Kidney (tissue), 14 donors: Measurements from ENCODE around the gene OR2A25. TPM values are rescaled to one million over a fixed set of nuclear protein-coding genes. Genes with fewer than 3 reads are reported as not detected.

Source experiments
- DNase-seq, 5 donors: peaks; one replicate each; pipeline ENCODE4 v3.0.0-alpha.2; 2013 to 2020
- FAIRE-seq: peaks from 2 replicates; lab custom pipeline; 2012; peaks lifted over from hg19 to GRCh38; lab: Jason Lieb, UNC
- H3K27ac ChIP-seq, 2 donors: one replicate each; pipeline ENCODE4 v1.7.0; 2013; ENCODE audit warnings: low read depth in 2 of 2, low read length in 2 of 2, inconsistent platforms in 1 of 2
- H3K27me3 ChIP-seq: one replicate; pipeline ENCODE4 v1.7.1; 2013; ENCODE audit warnings: low read length, inconsistent platforms; ENCODE audit not compliant: control insufficient read depth, insufficient read depth
- H3K36me3 ChIP-seq, 3 donors: one replicate each; pipeline versions ENCODE4 v1.7.0 to v1.7.1; 2013; ENCODE audit warnings: low read length in 3 of 3, control low read depth in 1 of 3, inconsistent platforms in 1 of 3; ENCODE audit not compliant: insufficient read depth in 3 of 3, control insufficient read depth in 2 of 3
- H3K4me1 ChIP-seq, 3 donors: one replicate each; pipeline versions ENCODE4 v1.7.0 to v1.7.1; 2013; ENCODE audit warnings: low read length in 3 of 3, inconsistent platforms in 1 of 3, low read depth in 1 of 3; ENCODE audit not compliant: control insufficient read depth in 2 of 3, insufficient read depth in 2 of 3
- H3K4me3 ChIP-seq, 3 donors: one replicate each; pipeline versions ENCODE4 v1.7.0 to v1.8.1; 2013; ENCODE audit warnings: low read length in 3 of 3, control low read depth in 1 of 3, inconsistent platforms in 1 of 3
- H3K9ac ChIP-seq, 3 donors: one replicate each; pipeline versions ENCODE4 v1.7.0 to v1.7.1; 2013; ENCODE audit warnings: low read length in 3 of 3, control low read depth in 1 of 3, inconsistent platforms in 1 of 3
- H3K9me3 ChIP-seq, 3 donors: one replicate each; pipeline versions ENCODE4 v1.7.0 to v1.7.1; 2013; ENCODE audit warnings: low read length in 3 of 3, control low read depth in 1 of 3, inconsistent platforms in 1 of 3; ENCODE audit not compliant: control insufficient read depth in 2 of 3, insufficient read depth in 1 of 3
- intact Hi-C: fragments of 100-400 bp; cut with DNase I; formaldehyde crosslinking; loops from one replicate; pipeline ENCODE4 v1.11.1; 2022
- polyA plus RNA-seq: library from polyadenylated mRNA; stranded (reverse); fragments of 350-450 nt; fragmentation: Illumina TruSeq; extraction: RNeasy Lipid Tissue Mini Kit (QIAGEN cat#74804); gene quantifications from one replicate; pipeline ENCODE4 v1.2.3, GENCODE V29; 2014; ENCODE audit warnings: low read depth, low replicate concordance; ENCODE audit not compliant: insufficient read depth
- total RNA-seq: library from RNA; stranded (reverse); fragmentation: NEBNext Ultra II Directional; extraction: Animal tissue kit (Norgen Biotek cat#: 25700); gene quantifications from one replicate; pipeline ENCODE4 v1.2.1, GENCODE V29; 2021
- TF ChIP-seq, protein P1 (sequence below): IDR thresholded peaks from 3 replicates; pipeline ENCODE4 v1.5.1; 2012; ENCODE audit warnings: mild to moderate bottlenecking, moderate library complexity, borderline replicate concordance; ENCODE audit not compliant: insufficient read depth; ENCODE audit errors: extremely low read depth
- donor health status: control.
- donor health status: control.
- donor health status: control.
- donor health status: control.
- donor health status: control.
- donor health status: DM: yes; HTN: yes; CAD: no.
- donor health status: Normal renal cell carcinoma (clear cell type).

The OR2A25 gene
- total and polyA plus RNA-seq, 2 donors from 2014 or later = not detected

DNA sequence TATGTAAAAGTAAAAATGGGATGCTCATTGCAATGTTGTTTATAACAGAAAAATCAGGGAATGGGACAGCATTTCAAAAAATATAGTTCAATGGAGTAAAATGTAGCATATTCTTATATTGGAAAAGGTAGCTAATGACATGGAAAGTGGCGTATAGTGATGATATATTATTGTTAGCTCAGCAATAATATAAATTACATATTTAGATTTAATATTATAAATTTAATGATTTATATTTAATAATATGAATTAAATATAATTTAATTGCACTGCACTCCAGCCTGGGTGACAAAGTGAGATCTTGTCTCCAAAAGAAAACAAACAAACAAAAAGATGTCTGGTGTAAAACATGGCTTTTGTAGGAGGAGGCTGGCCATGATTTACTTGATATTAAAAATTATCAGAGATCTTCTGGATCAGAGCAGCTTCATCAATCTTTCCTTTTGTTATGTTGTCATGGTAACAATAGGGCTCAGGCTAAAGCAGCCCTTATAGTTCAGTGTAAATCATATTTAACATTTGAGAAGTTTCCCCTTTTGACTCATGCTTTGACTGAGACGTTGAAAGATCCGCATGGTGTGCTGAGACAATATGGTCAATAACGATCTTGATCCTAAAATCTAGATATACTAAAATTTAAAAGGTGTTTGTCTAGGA is 46.3 kb upstream of the OR2A25 start:
- intact Hi-C loops = no loop called here
- no peaks in the 10 kb centered on the region for H3K27me3 ChIP-seq
- TF ChIP-seq, protein P1, sequence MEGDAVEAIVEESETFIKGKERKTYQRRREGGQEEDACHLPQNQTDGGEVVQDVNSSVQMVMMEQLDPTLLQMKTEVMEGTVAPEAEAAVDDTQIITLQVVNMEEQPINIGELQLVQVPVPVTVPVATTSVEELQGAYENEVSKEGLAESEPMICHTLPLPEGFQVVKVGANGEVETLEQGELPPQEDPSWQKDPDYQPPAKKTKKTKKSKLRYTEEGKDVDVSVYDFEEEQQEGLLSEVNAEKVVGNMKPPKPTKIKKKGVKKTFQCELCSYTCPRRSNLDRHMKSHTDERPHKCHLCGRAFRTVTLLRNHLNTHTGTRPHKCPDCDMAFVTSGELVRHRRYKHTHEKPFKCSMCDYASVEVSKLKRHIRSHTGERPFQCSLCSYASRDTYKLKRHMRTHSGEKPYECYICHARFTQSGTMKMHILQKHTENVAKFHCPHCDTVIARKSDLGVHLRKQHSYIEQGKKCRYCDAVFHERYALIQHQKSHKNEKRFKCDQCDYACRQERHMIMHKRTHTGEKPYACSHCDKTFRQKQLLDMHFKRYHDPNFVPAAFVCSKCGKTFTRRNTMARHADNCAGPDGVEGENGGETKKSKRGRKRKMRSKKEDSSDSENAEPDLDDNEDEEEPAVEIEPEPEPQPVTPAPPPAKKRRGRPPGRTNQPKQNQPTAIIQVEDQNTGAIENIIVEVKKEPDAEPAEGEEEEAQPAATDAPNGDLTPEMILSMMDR = no peak
- no peaks in the 10 kb centered on the region for H3K9me3 ChIP-seq
- no peak overlapping the region for H3K27ac ChIP-seq
- H3K9ac ChIP-seq = no peak overlapping the region
- no peak for DNase-seq
- peak; percentile 41 for FAIRE-seq
- H3K4me3 ChIP-seq = no peak overlapping the region
- H3K4me1 ChIP-seq = no peaks in the 10 kb centered on the region
- H3K36me3 ChIP-seq = no peaks in the 10 kb centered on the region

DNA sequence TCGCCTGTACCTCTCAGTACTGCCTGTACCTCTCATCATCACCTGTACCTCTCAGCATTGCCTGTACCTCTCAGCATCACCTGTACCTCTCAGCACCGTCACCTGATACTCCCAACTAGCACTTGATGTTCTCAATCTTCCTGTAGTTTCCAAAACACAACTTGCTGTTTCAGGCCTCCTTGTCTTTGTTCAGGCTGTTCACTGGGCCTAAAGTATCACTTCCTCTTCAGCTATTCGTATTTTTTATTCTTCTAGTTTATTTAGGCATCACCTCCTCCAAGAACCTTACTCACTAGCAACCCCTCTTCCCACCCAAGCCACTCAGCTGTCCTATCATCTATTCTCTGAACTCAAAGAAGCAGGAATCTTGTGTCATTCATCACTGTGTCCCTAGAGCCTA is 45.4 kb upstream of the OR2A25 start:
- DNase-seq = no peak
- no peak overlapping the region for H3K27ac ChIP-seq
- H3K9me3 ChIP-seq = no peaks in the 10 kb centered on the region
- H3K36me3 ChIP-seq = no peaks in the 10 kb centered on the region
- no peak for FAIRE-seq
- H3K4me3 ChIP-seq = no peak overlapping the region
- intact Hi-C loops = no loop called here
- no peak overlapping the region for H3K9ac ChIP-seq
- no peaks in the 10 kb centered on the region for H3K4me1 ChIP-seq
- TF ChIP-seq, protein P1 = no peak
- H3K27me3 ChIP-seq = no peaks in the 10 kb centered on the region

DNA sequence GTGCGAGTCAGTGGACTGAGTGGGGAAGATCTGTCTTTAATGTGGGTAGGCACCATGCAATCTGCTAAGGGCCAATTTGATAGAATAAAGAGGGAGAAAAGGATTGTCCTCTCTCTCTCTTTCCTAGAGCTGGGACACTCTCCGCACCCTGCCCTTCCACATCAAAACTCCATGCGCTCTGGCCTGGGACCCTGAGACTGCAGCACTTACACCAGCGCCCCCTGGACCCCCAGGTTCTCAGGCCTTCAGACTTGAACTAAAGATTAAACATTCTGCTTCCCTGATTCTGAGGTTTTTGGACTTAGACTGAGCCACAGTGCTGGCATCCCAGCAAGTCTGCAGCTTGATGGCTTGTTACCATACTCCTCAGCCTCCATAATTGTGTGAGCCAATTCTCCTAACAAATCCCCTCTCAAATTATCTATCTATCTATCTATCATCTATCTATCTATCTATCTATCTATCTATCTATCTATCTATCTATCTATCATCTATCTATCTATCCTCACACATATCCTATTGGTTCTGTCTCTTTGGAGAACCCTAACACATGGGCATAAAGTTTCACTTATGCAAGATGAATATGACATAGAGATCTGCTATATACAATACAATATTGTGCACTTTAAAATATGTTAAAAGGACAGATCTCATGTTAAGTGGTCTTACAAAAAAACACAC is 43.3 kb upstream of the OR2A25 start:
- Histone ChIP-seq H3K36me3 (no peaks in the 10 kb centered on the region), H3K9me3 (no peaks in the 10 kb centered on the region), H3K4me3 (no peak overlapping the region), H3K9ac (no peak overlapping the region), H3K4me1 (no peaks in the 10 kb centered on the region), H3K27ac (no peak overlapping the region), H3K27me3 (no peaks in the 10 kb centered on the region)
- no peak for DNase-seq
- intact Hi-C loops = no loop called here
- TF ChIP-seq, protein P1 = no peak
- FAIRE-seq = no peak
